WI38 (cell line): ENCODE data around the gene TEP1.

Experiments
- H3K4me3 ChIP-seq: 2 replicates; pipeline ENCODE4 v1.5.1; 2011; ENCODE audit warnings: low read depth, mild to moderate bottlenecking, control low read depth, low read length
- CTCF ChIP-seq: IDR thresholded peaks from 2 replicates; pipeline ENCODE4 v1.5.1; 2012; ENCODE audit warnings: low read depth, mild to moderate bottlenecking, control low read depth, low read length

The TEP1 gene

GRCh38 chr14:20428010-20428365 lies 14.7 kb upstream of the TEP1 start:
- H3K4me3 ChIP-seq, result no peak overlapping the region
- TF ChIP-seq CTCF, result no peak

- no peak for TF ChIP-seq CTCF
- no peak overlapping the region for H3K4me3 ChIP-seq
These were observed 14.1 kb upstream of the TEP1 start for GRCh38 chr14:20427231-20428009.

DNA sequence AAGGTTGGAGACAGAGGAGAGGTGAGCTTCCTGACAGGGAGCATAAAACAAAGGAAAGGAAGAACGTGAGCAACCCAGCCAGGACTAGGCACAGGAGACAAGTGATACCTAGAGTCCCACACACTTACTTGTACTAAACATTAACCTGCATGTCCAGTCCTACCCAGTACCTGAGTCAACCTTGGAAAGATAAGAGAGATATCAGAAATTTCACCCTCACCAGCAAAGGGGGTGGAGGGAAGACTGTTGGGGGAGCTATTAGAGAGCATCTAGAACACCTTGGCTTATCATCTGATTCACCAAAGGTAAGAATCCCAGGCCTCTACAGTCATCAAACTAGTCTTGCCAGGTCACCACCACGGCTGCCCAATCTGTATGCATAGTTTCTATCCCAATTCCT lies 11.6 kb upstream of the TEP1 start:
- TF ChIP-seq CTCF, result no peak
- H3K4me3 ChIP-seq, result no peak overlapping the region

DNA sequence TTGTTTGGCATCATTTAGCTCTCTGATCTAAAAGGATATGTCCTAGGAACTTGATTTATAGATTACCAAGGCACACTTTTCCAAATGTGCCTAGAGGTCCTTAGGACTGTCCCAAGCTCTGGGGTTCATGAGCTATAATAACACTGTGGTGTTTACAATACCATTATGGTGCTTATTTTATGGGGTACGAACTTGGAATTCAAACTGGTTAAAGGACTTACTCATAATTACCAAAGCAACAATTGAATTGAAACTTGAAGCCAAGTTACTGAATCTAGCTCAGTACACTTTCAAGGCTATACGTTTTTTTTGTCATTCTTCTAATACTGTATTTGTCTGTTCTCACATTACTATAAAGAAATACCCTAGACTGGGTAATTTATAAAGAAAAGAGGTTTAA lies 9.6 kb upstream of the TEP1 start:
- no peak for TF ChIP-seq CTCF
- H3K4me3 ChIP-seq, result no peak overlapping the region

DNA sequence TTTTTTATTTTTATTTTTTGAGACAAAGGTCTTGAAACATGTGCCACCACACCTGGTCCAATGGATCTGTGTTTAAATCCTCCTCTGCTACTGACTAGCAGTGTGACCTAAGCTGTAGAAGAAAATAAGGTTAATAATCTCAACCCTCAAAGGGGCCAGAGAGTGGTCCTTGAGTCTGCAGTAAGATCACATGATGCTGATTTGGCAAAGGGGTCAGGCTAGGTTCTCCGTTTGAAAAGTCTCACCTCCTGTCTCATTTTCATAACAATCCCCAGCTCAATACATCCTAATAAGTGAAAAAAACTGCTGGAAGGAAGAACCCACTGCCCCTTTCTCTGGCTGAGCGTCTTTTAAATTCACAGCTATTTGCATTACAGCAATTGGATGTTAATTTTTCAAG lies 8.0 kb upstream of the TEP1 start:
- H3K4me3 ChIP-seq, result no peak overlapping the region
- TF ChIP-seq CTCF, result no peak

GRCh38 chr14:20419419-20419818 lies 6.1 kb upstream of the TEP1 start:
- TF ChIP-seq CTCF, result no peak
- no peak overlapping the region for H3K4me3 ChIP-seq

DNA sequence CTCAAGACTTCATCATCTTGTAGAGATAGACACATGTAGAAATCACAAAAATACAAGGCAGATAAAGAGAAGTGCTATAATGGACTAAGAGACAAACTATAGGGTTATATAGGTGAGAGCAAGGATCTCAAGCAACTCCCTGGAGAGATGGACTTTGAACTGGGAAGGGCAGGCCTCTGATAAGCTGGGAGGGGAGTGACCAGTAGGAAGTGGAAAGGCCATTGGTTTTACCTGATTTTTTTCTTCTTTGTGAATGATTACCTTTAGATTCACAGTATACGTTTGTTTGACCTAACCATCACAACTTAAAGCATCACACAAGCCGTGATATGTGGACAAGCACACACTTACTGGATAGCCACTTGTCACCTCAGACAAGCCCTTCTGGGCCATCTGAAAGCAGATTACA lies 5.2 kb upstream of the TEP1 start:
- no peak for TF ChIP-seq CTCF
- H3K4me3 ChIP-seq, result no peak overlapping the region
